NCI-H526 treated with DMSO at 0.1 percent for 48 hours (cell line): ENCODE results near the gene LTB4R.
"Not testable (repeated sequence)": the region's sequence is repeated elsewhere in the genome, so short reads cannot be mapped to it uniquely, and the experiment has no call there.

Experiments used
- DNase-seq: peaks from one replicate; lab custom pipeline; 2025; lab: John Stamatoyannopoulos, UW

Gene LTB4R

DNA sequence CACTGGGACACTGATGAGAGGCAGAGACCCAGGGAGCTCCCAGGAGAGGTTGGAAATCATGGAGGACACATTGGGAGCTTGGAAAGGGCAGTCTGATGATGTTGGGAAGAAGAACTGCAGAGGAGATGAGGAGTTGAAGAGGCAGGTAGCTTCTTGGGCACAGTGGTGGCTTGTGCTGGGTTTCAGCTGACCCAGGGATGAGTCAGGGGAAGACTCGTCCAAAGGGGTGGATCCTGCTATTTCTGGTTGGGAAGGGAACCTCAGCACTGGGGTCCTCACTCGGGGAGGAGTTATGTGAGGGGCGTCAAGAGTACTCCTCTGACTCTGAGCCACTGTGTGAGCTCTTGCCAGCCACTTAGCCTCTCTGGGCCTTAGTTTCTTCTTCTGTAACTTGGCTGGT, 12.0 kb downstream of the LTB4R start:
- no peak for DNase-seq

- no peak for DNase-seq
Measured at GRCh38 chr14:24324024-24324423, 12.7 kb downstream of the LTB4R start.

GRCh38 chr14:24325041-24325530, 13.8 kb downstream of the LTB4R start:
- DNase-seq: no peak

DNA sequence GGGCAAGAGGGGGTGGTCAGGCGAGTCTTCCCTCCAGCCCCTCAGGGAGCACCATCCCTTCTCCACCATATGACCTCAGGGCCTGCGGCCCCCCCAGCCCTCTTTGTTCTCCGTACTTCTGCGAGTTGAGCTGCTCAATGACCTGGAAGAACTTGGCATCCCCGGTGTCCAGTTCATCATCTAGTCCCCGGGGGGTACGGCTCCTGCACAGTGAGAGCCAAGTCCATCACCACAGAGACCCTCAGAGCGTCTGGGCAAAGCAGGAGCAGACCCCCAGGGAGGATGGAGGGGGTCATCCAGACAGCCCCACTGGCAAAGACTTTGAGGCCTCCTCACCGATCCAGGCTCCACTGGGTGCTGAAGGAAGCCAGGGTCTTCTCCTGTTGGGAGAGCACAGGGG, 14.7 kb downstream of the LTB4R start:
- no peak for DNase-seq

- DNase-seq: no peak
Measured at GRCh38 chr14:24327303-24327702, 16.0 kb downstream of the LTB4R start.

DNA sequence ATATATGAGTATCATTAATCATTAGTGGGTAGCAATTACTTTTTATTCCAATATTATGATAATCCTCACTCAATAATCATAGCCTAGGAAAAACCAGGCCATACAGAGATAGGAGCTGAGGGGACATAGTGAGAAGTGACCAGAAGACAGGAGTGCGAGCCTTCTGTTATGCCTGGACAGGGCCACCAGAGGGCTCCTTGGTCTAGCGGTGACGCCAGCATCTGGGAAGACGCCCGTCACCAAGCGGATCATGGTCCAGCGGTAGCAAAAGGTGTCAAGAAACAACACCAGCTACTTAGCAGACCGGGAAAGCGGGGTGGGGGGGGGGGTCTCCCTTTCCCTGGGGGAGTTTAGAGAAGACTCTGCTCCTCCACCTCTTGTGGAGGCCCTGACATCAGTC, 16.6 kb downstream of the LTB4R start:
- DNase-seq: not testable (repeated sequence)

DNA sequence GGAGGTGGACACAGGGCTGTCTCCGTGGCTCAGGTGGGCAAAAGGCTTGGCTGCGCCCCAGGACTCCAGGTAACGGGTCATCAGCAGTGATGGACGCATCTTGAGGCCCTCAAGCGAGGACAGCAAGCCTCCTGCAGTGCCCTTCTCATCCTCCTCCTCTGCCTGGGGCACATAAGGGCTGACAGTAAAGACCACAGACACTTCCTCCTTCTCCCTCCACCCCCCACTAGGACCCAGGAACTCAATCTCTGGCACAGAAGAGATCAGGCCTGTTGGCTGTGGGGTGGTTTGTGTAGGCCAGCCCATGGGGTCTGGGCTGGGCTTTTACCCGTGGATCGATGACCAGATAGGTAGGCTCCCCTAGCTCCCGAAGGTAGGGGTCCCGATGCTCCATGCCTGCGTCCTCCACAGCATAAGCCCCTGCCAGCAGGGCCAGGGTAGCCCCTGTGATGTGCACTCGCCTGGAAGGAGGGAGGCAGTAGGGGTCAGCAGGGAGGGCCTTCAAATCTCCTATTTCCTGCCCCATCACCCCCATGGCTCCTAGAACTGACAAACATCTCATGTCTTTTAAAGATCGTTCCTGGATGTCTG, 17.9 kb downstream of the LTB4R start:
- no peak for DNase-seq

GRCh38 chr14:24329736-24330135, 18.4 kb downstream of the LTB4R start:
- no peak for DNase-seq

DNA sequence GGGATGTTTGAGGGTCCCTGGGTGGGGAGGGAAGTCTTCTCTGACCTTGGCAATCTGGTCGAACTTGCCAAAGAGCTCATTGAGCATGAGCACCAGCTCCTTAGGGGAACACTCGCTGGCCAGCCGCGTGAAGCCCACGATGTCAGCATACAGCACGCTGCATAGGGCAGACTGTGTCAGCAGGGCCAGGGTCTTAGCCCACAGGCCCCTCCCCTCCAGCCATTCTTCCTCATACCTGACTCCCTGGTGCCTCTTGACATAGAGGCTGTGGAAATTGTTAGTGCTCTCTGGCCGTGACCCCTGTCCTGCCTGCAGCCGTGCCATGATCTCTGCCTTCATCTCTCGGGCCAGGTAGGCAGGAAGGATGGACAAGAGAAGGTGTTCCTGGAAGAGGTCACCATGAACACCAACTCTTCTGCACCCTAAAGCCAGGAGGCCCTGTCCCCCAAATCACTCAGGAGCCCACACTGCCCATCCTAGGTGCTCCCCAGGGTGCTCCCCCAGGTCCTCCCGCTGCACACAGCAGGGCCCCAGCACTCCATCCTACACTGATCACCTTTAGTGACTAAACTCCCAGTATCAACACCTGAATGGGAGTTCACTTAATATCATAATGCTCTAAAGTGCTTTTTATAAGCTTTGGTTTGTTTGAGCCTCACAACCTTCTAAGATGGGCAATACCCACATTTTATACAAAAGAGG, 19.8 kb downstream of the LTB4R start:
- no peak for DNase-seq

GRCh38 chr14:24331731-24332267, 20.5 kb downstream of the LTB4R start:
- no peak for DNase-seq

DNA sequence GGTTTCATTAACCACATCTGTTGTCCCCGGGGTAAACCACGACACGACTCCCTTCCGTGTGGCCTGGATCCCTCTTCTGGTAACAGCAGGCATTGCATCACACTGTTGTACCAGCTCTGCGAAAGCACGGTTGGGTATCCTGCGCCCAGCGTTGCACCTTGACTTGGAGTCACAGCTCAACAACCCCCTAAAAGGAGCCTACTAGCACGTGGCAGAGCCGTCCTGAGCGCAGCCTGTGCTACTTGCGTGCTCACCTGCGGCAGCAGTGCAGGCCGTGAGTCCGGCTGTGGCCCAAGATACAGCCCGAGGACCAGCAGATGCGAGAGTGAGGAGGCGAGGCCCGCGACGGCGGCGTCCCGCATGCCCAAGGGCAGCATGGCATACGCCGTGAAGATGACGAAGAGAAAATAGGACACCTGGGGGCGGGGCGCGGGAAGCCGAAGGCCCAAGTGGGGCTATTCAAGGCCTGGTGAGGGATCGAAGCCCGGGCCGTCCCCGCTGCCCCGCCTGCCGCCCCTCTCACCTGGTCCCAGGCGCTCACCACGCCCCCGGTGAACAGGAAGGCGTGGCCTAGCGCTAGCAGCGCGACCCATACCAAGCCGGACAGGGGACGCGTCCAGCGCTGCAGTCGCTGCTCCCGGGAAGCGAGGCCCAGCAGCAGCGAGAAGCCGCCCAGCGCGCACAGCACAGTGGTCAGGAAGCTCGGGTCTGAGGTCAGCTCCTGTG, 21.1 kb downstream of the LTB4R start:
- peak; percentile 35 for DNase-seq

GRCh38 chr14:24334431-24335291, 23.4 kb downstream of the LTB4R start, which contains the start of gene ADCY4:
ADCY4 (minus strand) TSS chr14:24335071; CDS start chr14:24334652, 419 bp downstream.
- no peak for DNase-seq

GRCh38 chr14:24335461-24336171, 24.3 kb downstream of the LTB4R start:
- no peak for DNase-seq

GRCh38 chr14:24337144-24337823, 26.0 kb downstream of the LTB4R start:
- no peak for DNase-seq

- DNase-seq: no peak
Measured at GRCh38 chr14:24337824-24338175, 26.5 kb downstream of the LTB4R start.

DNA sequence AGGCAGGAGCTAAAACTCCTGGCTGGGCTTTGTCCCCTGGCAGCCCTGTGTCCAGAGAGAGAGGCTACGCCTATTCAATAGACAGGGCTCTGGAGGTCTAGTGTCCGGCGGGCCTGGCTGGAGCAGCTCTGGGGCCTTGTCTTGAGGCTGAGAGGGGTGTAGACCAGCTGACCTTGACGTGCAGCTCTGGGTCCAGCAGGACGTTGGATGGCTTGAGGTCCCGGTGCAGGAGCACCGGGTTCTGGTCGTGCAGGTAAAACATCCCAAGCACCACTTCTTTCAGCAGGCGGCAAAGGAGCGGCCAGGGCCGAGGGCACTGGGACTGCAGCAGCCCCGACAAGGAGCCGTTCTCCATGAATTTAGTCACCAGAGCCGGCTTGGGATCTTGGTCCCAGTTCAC, 27.5 kb downstream of the LTB4R start:
- DNase-seq: no peak

DNA sequence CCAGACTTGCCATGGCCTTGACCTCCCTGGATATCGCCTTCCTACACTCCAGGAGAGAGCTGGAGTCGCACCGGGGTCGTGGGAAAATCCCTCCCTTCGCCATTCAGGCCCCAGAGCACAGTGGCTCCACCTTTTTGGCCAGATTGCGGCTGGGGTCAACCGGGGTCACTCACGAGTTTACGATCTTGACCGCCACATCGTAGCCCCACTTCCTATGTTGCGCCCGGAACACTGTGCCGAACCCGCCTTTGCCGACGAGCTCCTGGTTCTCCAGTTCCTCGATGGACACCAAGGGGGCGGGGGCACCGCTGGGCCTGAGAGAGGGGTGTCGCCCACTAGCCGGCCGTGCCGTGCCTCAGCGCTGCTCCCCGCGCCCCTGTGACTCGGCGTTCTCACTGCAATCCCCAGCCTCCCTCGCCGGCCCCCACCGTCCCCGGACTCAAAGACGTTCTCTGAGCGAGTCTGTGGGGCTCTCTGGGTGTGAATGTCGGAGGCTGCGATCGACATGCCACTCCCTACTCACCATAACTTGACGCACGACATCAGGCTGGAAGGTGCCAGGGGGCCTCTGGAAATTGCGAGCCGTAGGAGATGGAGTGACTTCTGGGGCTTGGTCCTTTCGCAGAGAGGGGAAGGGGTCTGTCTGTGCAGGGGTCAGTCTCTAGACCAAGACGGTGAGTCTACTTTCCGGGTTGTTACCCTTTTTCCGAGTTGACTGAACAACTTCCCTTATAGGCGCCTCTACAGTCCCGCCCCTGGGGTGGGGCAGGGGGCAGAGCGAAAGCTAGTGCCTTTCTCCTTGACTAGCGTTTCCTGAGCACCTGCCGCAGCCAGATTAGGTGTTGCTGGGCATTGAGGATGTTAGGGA, 28.2 kb downstream of the LTB4R start, which contains the start of gene RIPK3:
TSS of gene RIPK3 (minus strand) at position 708 of the 868 bp plus-strand sequence. CDS start at position 543, 165 bp downstream.
- DNase-seq: no peak

DNA sequence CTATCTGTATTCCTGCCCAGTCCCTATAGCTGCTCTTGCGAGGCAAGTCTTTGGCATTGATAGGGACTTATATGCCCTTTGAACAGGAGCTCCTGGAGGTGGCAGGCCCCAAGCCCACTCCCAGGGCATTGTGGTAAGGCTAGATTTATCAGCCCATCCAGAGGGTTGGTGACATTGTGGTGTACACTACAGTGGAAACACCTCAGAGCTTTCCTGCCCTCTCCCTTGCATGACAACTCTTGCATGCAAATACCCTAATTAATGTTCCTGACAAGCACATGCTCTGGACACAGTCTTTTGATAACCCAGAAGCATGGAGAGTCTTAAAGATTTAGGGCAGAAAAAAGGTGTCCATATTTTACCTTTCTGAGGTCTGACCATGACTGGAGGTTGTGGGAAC, 29.3 kb downstream of the LTB4R start:
- DNase-seq: no peak

DNA sequence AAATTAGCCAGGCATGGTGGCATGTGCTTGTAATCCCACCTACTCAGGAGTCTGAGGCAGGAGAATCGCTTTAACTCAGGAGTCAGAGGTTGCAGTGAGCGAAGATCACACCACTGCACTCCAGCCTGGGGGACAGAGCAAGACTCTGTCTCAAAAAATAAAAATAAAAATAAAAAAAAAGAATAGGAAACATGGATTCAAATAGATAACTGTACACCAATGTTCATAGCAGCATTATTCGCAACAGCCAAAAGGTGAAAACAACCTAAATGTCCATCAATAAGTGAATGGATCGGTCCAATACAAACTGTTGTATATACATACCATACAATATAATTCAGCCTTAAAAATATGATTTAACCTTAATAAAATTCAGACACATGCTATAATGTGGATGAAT, 31.6 kb downstream of the LTB4R start:
- no peak for DNase-seq
